ENCODE results near the gene ZNF511.

Gene ZNF511

DNA sequence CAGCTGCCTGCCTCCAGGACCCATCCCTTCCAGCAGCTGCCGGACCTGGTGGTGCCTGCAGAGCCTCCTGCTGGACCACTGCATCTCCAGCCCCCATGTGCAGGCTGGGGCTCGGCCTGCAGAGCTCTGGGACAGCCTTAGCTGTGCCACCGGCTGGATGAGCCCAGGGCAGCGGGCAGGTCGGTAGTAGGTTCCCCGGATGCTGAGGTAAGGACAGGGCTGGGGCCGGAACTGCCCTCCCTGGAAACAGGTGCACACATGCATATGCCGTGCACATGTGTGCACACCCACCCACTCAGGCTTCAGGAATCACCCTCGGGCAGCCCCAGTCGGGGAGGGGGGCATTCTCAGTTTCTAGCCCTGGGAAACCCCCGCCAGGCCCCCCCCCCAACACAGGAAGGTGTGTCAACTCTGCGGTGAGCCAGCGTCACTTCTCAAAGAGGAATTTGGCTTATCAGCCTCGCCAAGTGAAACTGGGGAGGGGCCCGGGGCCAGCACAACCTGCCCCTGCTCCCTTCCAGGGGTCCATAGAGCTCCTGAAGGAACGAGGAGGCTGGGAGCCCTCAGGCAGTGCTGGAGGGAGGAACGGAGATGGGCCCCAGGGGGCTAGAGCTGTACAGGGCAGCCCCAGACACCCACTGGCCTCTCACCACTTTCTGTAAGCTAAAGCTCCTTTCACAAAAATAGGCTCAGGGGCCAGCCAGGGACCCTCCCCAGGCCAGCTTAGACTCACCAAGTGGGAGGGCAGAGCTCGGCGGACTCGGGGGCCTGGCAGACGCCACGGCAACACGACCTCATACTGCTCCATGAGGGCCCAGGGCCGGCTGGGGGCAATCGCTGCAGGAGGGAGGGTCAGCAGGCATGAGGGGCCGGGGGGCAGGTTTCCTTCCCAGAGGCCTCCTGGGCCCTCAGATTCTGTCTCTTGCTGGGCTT is 33.7 kb upstream of the ZNF511 start:
- peak; percentile 61 to 64 for DNase-seq (ENCODE audit: low read depth in 2 of 2, low spot score in 1 of 2)

DNA sequence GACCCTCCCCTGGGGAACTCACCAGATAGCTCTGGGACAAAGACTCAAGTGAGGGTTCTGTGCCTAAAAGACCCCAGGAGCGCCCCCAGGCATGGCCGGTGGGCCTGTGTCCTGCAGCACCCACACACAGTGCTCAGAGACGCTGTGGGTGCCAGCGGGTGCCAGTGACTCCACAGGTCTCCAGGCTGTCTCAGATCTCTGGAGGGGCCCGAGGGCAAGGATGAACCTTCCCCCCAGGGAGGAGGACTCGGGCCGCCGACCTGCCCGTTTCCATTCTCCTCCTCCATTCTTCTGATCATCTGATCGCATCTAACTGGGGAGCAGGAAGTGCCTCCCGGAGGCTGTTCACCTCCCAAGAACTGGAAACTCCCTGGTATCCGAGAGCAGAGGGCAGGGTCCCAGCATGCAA is 33.0 kb upstream of the ZNF511 start:
- no peak for DNase-seq (ENCODE audit: low read depth in 2 of 2, low spot score in 1 of 2)

DNA sequence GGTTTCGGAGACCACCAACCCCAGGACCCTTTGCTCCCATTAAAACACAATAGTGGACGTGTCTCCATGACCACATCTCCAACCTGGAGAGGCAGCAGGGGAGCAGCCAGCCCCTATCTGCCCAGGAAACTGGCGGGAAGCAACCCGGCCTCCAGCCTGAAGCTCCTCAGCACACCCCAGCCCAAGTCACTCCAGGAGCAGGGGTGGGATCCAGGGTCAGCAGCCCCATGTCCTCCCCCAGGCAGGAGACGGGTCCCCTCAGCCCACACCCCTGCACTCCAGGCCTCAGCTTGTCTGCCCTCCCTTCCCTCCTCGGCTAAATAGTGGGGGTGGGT is 32.6 kb upstream of the ZNF511 start:
- DNase-seq (ENCODE audit: low read depth in 2 of 2, low spot score in 1 of 2): no peak

DNA sequence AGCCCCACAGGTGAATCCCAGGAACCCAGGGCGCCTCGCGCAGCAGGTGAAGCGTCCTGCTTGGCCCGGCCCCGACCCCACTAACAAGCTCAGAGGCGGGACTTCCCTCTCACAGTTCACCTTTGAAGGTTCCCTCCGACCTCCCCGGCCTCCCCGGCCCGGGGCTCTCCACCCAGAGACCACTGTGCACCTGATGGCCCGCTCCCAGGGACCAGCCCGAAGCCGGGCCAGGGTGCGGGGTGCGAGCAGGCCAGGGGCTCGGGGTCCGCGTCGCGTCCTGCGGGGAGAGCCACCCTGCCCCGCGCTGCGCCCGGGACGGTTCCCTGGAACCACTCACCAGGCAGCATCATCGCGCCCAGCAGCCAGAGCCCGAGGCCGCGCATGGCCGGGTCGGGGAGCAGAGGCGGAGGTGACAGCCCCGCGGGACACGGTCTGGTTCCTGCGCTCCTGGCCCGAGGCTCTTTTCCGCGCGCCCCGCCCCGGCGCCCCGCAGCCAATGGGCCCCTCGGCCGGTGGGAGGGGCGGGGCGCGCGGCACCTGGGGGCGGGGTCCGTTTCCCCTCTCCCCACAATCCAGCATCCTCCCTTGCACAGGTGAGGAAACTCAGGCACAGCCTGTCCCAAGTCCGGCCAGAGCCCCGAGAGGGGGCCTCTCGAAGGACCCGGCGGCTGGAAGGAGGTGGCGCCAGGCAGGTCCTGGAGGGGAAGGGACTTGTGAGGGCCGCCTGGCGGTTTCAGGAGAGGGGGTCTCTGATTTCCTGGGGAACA is 32.1 kb upstream of the ZNF511 start, which contains the start of gene ADAM8:
TSS of gene ADAM8 (minus strand) at position 434 of the 767 bp plus-strand sequence. CDS start at position 383, 51 bp downstream.
- DNase-seq (ENCODE audit: low read depth in 2 of 2, low spot score in 1 of 2): peak in 1 of 2 donors; percentile 46

DNA sequence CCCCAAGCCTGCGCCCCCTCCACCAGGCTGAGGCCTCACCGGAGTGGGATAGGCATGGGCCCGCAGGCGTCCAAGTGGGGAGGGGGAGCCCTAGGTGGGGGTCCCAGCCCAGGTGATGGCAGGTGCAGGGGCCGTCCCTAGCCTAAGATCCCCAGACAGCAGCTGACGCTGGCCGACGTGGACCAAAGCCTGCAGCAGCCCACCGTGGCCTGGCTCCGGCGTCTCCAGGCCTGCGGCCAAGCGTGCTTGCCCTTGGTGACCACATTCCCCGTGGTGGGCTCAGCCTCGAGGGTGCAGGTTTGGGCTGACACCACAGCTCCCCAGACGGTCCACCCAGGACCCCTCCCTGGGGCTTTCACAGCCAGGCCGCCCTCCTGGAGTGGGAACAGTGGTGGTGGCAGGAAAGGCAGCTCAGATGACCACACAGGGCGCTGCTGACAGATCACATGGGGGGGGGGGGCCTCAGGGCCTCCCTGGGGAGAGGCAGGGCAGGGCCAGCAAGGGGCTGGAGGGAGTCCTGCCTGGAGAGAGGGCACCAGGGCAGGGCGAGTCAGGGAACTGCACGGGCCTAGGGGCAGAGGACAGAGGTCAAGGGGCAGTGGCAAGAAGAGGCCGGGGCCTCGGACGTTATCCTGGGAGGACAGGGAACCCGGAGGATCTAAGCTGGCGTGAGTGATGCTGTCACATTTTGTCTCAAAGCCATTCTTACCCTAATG is 31.3 kb upstream of the ZNF511 start:
- no peak for DNase-seq (ENCODE audit: low read depth in 2 of 2, low spot score in 1 of 2)

DNA sequence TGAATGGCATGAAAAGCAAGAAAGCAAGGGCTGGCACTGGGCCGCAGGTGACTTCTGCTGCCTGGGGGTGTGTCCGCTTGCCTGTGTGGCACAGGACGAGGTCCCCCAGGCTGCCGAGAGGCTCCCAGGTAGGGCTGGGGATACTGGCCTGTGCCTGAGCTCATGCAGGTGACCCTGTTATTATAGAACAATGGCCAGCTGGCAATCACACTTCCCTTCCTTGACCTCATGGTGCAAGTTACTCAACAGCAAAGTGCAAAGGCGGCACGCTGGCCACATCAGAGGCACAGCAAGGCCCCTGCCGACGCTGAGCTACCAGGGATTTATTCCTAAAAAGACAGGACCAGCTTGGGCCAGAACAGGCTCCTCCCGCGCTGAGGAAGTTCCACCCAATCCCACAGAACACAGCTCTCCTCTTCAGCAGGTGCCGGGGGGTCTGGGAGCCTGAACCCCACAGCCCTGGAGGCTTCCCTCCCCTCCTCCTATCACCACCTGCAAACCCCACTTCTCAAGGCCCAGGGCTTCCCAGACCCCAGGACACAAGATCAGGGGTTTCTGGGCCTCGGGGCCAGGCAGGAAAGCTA is 30.6 kb upstream of the ZNF511 start:
- no peak for DNase-seq (ENCODE audit: low read depth in 2 of 2, low spot score in 1 of 2)

DNA sequence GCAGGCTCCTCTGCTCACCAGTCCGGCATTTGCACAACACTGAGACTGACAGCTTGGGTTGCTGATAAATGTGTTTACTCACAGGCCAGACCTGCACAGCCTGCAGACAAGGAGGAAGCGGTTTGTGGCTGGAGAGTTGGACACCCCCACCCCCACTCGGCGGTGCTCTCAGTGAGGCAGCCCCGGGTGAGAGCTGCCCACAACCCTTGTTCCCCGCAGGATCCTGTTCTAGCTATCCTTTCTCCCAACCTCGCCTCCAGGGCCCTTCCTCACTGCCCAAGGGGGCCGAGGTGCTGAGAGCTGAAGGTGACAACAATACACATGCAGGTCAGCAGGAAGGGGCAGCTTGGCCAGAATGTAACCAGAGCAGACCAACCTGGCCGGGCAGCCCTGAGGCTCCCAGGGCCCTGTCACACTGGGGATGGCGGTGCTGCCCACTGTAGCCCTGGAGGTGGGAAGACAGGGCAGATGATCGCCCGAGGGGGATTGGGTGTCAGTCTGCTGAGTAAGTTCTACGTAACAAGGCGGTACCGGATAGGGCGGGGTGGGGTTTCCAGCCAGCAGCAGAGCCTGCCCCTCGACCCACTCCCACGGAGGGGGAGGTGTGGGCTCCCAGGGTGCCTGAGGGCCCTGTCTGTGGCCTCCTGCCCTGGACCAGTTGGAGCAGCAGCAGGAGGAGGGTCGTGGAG is 30.0 kb upstream of the ZNF511 start:
- DNase-seq (ENCODE audit: low read depth in 2 of 2, low spot score in 1 of 2): peak in 1 of 2 donors; percentile 48

DNA sequence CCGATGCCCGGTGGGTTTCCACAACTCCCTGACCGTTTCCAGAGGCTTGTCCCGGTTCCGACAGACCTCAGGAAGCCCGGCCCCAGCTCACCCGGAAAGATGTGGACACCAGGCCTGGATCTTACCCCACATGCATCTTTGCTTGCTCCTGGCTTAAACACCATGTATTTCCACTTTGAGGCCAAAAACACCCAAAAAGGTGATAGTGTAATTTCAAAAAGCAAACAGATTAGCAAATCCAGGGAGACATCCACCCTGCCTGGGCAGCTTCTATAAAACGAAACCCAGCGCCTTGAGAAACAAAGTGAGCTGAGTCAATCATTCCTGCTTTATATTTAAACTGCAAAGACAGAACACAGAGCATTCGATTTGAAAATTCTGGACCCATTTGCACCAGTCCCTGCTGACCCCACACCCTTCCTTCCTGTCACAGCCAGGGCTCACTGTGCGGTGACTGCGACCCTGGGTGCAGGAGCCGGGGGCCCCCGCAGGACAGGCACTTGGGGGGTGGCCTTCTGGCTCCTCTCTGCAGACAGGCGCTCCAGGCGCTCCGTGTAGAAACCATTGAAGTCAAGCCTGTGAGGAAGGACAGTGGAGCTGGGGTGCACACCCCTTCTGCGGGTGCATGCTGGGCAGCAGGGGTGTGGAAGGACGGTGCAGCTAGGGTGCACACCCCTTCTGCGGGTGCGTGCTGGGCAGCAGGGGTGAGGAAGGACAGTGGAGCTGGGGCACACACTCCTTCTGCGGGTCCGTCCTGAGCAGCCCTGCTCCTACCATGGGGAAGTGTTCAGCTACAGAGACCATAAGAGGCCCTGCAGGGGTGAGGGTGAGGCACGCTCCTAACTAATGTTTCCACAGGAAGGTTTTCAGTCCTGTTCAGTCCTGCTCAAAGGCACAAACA is 29.1 kb upstream of the ZNF511 start:
- no peak for DNase-seq (ENCODE audit: low read depth in 2 of 2, low spot score in 1 of 2)

DNA sequence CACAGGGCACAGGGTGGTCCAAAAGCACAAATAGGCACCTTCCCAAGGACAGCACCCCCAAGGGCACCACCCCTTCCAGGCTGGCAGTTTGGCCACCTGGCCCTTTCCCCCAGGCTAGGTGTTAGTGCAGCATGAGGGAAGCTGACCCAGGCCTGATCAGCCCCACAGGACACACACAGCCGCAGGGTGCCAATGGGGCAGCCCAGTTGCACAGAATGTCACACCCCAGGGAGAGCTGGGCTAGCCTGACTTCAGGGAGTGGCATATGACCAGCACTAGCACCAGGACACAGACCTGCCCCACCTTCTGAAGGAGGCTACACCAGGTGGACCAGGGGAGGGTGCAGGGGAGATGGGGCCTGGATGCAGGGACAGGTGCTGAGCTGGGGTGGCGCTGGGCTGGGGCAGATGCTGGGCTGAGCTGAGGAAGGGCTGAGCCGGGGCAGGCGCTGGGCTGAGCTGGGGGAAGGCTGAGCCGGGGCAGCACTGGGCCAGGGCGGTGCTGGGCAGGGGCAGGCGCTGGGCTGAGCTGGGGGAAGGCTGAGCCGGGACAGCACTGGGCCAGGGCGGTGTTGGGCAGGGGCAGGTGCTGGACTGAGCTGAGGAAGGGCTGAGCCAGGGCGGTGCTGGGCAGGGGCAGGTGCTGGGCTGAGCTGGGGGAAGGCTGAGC is 28.2 kb upstream of the ZNF511 start:
- no peak for DNase-seq (ENCODE audit: low read depth in 2 of 2, low spot score in 1 of 2)

DNA sequence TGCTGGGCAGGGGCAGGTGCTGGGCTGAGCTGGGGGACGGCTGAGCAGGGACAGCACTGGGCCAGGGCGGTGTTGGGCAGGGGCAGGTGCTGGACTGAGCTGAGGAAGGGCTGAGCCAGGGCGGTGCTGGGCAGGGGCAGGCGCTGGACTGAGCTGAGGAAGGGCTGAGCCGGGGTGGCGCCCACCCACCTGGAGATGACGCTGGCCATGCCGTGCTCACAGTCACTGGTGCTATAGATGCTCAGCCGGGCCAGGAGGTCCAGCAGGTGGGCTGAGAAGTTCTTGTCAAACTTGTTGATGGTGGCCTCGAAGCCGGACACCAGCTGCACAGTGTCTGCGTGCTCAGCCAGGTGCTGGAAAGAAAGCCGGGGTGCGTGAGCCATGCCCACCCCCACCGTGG is 27.6 kb upstream of the ZNF511 start:
- DNase-seq (ENCODE audit: low read depth in 2 of 2, low spot score in 1 of 2): no peak

DNA sequence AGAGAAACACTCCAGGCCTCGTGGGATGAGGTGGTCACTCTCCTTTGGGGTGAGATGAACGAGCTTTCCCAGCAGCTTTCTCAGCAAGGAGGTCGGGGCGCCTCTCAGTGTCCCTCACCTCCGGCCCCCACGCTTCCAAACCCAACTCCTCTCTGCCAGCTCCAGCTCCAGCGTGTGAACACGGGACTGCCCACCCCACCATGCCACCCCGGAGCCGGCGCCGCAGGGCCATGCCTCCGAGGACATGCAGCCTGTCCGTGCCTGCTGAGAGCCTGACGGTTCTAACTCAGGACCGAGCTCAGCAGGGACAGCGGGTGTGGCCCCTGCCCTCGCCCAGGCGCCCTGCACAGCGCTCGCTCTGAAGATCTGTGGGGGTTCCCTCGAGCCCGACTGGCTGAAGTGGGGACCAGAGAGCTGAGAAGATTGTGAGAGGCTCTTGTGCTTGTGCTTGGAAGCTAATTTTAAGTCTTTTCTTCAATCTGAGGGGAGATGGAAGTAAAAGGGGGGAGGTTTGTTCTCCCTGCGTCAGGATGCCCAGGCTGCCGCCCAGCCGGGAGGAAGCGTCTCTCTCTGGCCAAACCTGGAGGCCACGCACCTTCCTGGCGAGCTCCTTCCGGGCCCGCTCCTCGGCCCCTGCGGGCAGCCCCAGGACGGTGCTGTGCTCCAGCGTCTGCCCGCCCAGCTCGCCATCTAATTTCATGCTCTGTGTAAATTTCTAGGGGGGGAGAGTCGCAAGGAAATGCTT is 26.9 kb upstream of the ZNF511 start:
- DNase-seq (ENCODE audit: low read depth in 2 of 2, low spot score in 1 of 2): no peak

DNA sequence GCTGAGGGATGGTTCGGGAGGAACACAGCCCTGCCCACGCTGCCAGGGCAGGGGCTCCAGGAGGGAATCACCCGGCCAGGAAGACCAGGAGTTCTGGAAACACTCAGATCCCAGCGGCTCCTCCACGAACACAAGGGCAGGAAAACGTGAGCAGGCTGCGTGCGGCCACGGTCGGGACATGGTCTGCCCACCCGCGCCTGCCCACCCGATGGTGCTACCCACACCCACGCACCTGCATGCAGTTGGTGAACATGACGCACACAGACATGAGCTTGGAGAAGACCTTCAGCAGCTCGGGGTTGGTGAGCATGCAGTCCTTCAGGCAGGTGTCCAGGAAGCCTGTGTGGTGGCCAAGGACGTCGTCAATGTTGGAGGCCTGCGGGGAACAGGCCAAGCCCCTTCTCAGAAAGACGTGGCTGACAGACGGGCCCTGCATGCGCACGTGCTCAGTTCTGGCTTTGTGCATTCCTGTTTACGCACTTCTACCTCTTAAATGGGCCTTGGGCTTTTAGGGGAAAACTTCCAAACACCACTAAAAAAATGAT is 25.8 kb upstream of the ZNF511 start:
- DNase-seq (ENCODE audit: low read depth in 2 of 2, low spot score in 1 of 2): no peak

DNA sequence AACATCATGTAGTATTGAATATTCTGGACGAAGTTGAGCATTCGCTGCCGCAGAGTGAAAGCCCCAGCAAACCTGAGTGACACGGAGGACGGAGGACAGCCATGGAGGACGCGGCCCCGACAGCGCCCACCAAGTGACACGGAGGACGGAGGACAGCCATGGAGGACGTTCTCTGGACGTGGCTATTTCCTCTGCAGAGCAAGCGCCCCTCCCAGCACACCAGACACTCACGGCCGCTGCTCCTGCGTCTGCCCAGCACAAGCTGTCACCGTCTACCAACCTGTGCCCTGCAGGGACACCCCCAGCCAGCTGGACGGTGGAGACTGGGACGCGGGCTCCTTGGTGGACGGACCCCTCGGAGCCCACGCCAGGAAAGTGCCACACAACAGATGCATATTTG is 24.8 kb upstream of the ZNF511 start:
- DNase-seq (ENCODE audit: low read depth in 2 of 2, low spot score in 1 of 2): no peak

DNA sequence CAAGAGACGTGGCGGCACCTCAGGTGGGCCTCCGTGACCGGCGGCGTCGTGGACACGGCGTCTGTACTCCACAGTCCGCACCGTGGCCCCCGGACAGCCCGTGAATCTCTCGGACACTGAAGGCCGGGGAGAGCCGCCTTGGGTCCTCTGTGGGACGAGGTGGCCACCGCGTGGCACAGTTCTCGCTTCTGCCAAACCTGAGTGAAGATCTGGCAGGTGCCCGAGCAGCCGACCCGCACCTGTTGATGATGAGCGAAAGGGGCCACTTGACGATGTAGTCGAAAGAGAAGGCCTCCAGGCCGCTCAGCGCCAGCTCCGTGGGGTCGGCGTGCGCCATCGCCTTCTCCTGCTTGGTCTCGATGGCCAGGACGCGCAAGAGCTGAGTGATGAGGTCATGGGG is 23.5 kb upstream of the ZNF511 start:
- no peak for DNase-seq (ENCODE audit: low read depth in 2 of 2, low spot score in 1 of 2)

DNA sequence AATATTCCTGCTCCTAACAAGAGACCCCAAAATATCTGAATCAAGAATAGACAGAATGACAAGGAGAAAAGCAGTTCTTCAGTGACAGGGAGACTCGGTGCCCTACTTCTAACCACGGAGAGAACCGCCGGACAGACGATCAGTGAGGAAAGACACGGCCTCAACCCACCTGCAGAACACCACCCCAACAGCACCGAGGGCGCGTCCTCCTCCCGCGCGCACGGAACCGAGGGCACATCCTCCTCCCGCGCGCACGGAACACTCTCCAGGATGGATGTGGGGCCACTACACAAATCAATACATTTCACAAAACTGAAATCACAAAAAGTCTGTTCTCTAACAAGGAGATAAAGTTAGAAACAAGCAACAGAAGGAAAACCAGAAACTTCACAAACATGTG is 22.3 kb upstream of the ZNF511 start:
- DNase-seq (ENCODE audit: low read depth in 2 of 2, low spot score in 1 of 2): no peak

DNA sequence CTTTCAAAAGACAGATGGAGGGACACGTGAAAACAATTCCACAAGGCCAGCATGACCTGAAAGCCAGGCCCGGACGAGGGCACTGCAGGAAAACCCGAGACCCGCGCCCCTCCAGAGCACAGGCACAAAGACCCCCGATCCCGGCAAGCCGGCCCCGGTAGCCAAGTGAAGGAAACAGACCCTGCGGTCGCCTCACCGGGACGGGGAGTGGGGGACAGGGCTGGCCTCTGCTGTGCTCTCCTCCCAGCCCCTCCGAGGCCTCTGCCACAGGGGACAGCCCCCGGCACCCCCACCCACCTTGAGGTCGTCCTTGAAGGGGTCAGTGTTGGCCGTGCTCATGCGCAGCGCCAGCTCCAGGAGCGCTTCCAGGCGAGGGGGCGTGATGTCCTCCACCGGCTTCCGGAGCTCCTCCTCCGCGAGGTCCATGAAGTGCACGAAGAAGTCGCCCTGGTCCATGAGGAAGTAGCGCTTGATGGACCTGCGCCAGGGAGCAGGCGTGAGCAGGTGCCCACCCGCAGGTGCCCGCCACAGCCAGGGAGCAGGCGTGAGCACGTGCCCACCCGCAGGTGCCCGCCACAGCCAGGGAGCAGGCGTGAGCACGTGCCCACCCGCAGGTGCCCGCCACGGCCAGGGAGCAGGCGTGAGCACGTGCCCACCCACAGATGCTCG is 20.7 kb upstream of the ZNF511 start:
- no peak for DNase-seq (ENCODE audit: low read depth in 2 of 2, low spot score in 1 of 2)

DNA sequence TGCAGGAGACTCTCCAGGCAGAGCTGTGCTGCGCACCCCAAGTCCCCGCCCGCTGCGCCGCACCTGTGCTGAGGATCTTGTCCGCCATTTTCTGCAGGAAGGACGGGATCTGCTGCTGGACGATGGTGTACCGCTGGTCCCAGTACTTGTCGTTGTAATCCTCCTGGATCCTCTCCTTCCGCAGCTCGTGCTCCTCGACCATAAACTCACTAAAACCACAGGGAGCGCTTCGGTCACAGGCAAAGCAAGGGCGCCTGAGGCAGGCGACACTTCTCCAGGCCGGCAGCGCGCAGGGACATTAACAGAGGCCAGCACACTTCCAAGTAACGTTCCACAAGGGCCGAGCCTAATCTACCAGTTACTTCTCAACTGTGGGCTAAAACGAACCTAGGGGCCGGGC is 19.0 kb upstream of the ZNF511 start:
- DNase-seq (ENCODE audit: low read depth in 2 of 2, low spot score in 1 of 2): no peak
